IPS DF 19.7 (cell line): Measurements from ENCODE around the gene MRPL21.
"Not testable (repeated sequence)": the region's sequence is repeated elsewhere in the genome, so short reads cannot be mapped to it uniquely, and the experiment has no call there.

Experiments
- DNase-seq: peaks from one replicate; pipeline ENCODE4 v3.0.0-alpha.2; 2013; ENCODE audit warnings: low read depth, low spot score

The MRPL21 gene

DNA sequence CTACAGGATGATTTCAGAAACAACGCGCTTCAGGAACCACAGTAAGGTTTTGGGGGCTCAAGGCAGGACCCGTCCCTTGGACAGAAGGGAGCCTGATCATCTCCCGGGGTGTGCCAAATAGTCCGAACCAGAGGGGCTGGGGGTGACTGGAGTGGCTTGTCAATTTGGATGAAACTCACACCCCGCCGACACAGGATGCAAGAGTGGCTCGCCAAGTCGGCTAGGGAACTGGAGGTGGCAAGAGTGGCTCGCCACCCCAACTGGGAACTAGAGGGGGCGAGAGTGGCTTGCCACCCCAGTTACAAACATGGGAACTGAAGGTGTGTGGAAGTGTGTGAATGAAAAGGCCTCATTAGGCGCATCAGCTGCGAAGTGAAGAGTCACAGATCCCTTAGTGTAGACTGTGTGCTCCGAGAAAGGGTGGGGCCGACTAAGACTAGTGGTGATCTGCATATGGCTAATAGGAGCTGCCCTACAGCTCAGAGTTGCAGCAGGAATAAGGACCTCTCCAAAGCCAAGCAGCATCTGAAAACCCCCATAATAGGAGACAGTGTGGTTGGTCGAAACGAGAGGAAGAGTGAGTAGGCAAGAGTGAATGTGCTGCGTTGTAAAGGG, 35.3 kb downstream of the MRPL21 start:
- no peak for DNase-seq

DNA sequence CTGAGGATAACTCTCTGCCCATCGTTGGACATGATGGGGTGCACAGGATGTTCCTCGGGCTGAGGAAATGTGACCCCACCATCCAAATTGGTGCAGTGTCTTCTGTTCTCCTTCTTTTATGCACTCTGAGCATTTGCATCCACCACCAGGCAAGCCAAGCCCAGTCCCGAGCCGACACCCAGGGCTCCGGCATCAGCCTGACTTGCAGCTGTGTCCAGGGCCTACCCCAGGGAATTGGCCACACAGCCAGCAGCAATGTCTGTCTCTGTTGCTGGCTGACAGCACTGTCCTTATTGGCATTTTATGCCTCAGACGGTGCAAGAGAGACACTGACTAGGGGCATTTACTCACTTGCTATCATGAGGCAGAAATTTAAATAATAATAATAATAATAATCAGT, 36.6 kb downstream of the MRPL21 start:
- DNase-seq: no peak

DNA sequence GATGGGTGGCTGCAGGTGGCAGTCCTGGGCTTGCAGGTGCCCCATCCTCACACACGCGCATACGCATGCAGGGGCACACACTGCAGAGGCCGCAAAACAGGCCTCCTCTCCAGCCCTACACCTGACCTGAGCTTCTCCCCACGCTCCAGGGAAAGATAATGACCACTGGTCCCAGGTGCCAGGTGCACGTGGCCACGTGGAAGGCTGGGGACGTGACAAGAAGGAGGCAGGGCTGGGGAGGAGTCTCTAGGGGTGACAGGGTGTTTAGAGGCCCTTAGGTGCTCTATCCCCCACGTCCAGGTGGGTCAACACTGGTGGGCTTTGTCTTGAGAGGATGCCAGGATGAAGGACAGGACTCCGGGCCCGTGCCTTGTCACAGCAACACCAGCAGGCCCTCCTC, 38.4 kb downstream of the MRPL21 start:
- no peak for DNase-seq

DNA sequence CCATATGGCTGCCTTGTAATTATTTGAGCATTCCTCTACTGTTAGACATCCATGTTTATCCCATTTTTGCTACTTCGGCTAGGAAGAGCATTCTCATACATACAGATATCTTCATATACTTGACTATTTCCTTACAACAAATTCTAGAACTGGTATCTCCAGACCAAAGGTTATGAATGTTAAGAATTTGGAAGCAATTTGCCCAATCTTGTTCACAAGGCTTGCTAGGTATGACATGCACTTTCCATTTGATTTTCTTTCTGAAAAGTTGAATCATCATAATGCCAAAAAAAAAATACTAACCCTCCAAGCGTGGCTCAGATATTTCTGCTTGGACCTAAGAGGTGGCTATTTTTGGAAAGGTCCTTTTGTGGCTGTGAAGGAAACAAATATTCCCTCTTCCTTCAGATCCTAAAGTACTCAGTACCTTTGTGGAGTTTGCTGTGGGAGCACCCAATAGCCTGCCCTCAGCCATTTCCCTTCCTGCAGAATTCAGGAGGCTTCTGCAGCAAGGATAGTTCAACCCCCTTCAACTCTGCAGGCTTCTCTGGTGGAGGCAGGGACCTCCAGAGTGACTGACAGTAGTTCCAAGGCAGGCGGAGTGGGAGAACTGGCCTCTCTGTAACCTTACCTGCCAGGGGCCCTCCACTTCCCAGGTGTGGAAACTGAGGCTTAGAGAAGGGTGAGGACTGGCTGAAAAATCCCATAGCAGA, 39.9 kb downstream of the MRPL21 start:
- no peak for DNase-seq

DNA sequence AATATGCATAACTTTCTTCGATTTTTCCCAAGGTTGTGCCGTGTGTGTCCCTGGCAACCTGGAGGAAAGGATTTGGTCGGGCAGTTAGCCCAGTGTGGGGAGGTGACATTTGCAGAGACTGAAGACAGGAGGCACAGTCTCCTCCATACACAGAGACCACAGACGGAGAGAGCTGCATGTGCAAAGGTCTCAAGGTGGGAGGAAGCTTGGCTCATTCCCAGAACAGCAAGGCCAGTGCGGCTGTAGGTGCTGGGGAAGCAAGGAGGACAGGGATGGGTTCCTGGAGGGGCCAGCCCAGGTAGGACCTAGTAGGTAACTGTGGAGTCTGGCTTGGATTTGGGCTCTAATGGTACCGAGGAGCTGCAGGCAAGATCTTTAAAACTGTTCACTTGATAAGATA, 41.2 kb downstream of the MRPL21 start:
- no peak for DNase-seq

DNA sequence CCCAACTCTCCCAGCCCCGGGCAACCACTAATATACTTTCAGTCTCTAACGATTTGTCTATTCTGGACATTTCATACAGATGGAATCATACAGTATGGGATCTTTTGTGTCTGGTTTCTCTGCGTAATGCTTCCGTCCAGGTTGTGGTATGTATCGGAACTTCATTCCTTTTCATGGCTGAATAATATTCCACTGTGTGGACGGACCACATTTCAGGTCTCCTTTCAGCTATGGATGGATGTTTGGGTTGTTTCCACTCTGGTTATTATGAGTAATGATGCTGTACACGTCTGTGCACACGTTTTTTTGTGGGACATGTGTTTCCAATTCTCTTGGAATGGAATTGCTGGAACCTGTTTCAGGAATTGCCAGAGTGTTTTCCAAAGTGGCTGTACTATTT, 44.5 kb downstream of the MRPL21 start:
- DNase-seq: no peak

DNA sequence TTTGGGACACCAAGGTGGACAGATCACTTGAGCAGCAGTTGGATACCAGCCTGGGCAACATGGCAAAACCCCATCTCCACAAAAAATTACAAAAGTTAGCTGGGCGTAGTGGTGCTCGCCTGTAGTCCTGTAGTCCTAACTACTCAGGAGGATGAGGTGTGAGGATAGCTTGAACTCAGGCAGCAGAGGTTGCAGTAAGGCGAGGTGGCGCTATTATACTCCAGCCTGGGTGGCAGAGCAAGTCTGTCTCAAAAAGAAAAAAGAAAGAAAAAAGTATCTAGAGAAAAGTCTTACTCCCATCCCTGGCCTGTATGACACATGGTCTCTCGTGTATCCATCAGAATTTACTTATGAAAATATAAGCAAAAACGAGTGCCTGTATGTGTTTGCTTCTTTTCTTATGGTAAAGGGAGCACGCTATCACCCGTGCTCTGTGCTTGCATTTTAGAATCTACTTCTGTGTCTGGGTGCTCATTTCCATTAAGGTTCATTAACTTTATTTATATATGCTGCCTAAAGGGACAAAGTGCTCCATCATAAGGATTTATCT, 46.5 kb downstream of the MRPL21 start:
- no peak for DNase-seq

DNA sequence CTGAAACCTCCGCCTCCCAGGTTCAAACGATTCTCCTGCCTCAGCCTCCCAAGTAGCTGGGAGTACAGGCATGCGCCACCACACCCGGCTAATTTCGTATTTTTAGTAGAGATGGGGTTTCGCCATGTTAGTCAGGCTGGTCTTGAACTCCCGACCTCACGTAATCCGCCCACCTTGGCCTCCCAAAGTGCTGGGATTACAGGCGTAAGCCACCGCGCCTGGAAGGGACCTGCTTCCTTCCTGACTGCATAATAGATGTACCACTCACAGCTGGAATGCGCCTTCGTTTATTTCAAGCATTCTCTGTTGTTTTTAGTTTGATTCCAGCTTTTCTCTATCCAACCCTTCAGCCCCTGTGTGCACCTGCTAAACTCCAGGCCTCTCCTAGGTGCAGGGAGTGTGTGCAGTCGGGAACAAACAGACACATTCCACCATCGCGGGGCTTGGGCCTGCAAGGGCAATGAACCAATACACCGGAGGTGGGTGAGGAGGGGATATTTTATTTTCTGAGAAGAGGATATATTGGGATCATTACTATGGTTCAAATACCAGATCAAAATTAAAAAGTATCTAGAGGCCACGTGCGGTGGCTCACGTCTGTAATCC, 47.1 kb downstream of the MRPL21 start:
- not testable (repeated sequence) for DNase-seq

DNA sequence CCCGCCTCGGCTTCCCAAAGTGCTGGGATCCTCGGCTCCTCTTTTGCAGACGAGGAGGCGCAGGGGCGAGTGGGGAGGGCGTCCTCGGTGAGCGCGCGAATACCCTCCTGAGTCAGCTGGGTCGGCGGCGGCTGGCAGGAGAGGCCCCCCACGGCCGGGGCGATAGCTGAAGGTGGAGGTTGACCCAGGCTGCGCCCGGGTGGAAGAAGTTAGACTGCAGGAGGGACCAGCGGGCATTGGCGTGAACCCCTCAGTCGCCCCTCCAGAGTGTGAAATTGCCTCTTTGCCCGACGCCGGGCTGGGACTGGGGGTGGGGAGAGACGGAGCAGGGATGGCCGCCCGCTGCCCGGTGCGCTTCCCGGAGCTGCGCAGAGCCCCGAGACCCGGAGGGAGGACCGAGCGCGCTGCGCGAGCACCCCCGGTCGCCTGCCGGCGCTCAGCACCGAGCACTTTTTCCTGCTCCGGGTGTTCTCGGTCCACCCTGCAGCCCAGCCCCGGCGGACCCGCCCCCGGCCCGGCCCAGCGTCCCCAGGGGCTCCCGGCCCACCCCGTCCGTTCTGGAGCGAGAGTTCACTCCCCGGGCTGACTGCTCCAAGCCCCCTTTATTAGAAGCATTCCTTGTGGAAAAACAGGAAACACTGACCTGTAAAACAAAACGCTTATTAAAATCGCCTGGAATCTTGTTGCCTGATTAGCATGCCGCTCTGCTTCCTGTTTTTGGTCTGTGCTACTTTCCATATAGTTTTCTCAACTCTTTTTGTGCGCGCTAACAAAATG, 48.2 kb downstream of the MRPL21 start:
- DNase-seq: no peak

DNA sequence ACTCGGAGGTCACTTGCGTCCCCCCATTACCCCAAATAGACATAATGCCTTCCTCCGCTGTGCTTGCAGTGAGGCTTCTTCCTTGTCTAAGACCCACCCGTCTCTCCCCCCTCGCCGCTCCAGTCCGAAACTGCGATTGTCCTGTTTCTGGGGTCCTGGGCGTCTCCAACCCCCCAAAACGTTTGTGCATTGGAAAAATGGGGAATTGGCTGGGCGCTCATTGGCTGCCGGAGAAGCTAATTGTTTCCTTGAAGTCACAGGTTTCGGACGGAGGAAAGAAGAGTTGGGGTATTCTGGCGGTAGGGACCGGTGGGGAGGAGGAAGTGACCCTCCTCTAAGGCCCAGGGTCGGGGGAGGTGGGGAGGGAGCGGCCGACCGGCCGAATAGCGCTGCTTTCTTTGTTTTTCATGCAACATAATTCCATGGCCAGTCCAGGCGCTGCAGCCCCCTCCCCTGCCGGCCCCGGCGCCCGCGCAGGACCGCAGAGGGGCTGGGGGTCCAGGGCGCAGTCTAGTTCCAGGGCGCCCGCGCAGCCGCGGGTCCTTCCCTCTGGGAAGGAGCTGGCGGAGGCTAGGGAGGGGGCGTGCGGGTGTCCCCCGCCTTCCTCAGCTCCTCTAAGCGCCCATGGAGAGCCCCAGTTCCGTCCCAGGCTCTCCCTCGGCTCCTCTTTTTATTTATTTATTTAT, 49.2 kb downstream of the MRPL21 start:
- DNase-seq: no peak

DNA sequence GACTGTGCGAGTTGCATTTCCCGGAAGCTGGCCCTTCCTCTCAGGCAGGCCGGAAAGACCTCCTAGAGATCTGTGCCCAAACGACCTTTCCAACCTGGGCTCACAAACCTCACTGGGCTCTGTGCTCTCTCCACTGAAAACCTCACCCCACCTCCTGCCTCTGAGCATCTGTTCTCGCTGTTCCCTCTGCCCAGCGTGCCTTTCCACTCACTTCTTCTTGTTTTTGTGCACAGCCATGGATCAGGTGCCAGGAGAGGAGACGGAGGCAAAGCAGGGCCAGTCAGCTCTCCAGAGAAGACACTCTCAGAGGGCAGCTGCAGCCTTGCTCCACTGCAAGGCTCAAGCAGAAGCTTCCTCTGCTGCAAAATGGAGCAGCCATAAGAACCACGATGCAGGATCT, 51.0 kb downstream of the MRPL21 start:
- no peak for DNase-seq

DNA sequence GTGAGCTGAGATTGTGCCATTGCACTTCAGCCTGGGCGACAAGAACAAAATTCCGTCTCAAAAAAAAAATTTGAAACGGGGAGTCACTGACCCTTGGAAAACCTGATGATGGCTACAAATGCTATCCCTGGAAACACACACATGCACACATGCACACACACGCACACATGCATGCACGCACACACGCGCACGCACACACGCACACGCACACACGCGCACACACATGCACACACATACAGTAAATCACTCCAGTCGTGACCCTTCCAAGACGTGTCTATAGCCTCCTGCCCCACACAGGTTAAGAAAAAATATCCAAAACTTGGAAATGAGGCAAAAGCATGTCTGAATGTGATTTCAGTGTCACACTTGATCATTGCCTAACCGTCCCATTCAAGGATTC, 55.2 kb downstream of the MRPL21 start:
- DNase-seq: no peak

DNA sequence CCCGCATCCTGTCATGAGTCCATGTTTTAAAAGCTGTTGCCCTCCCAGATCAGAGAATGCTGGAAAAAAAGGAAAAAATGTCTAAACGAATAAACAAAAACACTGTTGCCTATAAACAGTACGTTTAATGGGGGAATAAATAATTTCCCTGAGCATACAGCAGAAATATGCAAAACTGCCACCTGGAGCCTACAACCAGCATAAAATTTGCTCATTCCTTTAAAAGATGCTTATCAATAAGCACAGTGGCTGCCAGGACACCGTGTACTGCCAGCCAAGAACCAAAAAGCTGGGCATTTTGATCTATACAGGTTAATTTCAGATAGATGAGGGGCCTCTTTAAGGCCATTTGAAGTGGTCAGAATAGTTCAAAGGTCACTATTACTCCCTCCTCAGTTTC, 56.2 kb downstream of the MRPL21 start:
- no peak for DNase-seq

DNA sequence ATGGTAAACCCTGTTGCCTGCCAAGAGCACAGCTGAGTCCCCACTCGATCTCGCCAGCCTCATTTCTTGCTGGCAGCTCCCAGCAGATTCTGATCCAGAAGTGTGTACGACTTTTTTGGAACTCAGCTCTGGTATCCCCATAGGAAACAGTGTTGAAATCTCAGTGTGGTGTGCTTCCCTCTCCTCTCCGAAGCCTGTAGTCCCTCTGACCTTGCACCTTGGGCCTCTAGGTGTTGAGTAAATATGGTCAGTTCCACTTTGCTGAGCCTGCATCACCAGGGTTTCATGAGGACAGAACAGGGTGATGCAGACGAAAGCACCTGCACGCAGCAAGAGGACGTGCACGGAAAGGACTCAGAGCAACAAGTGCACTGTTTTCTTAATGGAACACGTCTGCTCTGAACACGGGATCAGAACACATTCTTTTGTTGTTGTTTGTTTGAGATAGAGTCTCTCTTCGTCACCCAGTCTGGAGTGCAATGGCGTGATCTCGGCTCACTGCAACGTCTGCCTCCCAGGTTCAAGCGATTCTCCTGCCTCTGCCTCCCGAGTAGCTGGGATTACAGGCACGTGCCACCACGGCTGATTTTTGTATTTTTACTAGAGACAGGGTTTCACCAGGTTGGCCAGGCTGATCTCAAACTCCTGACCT, 58.2 kb downstream of the MRPL21 start:
- DNase-seq: no peak

DNA sequence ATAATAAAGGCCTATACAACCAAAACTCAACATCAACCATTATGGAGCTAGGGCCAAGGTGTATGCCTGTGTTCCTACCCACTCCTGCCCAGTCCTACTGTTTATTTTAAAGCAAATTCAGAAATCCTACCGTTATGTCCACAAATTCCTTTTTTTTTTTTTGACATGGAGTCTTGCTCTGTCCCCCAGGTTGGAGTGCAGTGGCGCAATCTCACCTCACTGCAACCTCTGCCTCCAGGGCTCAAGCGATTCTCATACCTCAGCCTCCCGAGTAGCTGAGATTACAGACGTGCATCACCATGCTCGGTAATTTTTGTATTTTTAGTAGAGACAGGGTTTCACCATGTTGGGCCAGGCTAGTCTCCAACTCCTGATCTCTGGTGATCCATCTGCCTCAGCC, 58.8 kb downstream of the MRPL21 start:
- DNase-seq: no peak

DNA sequence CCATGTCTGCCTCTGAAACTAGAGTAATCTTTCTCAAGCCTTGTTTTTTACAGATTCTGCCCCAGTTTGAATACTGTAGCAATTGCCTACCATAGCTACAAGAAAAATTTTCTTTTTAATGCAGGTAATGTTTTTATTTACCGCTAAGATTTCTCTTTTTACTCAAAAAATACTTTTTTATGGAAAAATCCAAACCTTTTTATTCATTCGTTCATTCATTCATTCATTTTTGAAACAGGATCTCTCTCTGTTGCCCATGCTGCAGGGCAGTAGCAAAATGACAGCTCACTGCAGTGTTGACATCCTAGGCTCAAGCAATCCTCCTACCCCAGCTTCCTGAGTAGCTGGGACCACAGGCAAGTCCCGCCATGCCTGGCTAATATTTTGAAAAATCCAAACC, 59.3 kb downstream of the MRPL21 start:
- no peak for DNase-seq

DNA sequence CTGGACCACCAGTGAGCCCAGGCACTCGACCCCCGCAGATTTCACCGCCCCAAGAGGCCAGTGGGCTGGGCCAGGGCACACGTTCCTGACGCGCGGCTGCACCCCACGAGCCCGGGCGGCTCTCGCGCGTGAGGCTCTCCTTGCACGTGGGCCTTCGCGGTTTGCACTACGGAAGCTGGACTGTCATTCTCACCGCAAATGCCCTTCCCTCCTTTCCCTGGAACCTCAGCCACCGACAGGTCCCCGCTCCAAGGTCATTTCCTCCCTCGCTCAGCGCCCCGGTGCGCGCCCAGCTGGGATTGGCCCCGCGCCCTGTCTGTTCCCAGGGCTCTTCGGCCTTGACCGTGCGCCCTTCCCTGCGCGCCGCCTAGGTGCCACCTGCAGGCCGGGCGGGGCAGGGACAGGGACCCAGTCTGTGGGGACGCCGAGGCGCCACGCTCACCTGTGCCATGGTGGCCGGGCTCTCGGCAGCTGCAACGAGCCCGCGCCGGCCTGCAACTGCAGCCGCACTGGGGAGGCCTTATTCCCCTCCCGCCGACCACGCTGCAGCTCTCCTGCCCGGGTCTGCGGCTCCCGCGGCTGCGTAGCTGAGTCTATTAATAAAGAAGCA, 59.8 kb downstream of the MRPL21 start:
- DNase-seq: no peak

DNA sequence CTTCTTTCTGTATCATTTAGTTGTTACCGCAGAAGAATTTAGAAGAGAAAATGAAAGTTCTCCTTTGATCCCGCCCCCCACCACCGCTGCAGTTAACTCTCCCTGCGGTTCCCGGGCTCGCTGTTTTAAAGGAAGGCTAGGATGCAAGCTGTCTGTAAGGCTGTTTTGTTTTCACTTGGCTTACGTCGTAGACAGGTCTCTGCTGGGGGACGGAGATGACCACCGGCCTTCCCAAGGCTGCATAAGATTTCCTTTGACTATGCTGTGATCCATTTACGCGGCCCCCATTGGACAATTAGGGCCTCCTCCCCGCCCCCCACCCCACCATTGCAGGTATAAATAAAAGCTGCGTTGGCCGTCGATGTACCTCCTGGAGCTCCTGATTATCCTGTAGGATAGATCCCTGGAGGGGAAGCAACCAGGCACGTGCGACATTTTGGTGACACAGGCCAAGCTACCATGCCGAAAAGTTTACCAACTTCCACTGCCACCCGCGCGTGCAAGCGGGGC, 60.5 kb downstream of the MRPL21 start:
- DNase-seq: no peak

DNA sequence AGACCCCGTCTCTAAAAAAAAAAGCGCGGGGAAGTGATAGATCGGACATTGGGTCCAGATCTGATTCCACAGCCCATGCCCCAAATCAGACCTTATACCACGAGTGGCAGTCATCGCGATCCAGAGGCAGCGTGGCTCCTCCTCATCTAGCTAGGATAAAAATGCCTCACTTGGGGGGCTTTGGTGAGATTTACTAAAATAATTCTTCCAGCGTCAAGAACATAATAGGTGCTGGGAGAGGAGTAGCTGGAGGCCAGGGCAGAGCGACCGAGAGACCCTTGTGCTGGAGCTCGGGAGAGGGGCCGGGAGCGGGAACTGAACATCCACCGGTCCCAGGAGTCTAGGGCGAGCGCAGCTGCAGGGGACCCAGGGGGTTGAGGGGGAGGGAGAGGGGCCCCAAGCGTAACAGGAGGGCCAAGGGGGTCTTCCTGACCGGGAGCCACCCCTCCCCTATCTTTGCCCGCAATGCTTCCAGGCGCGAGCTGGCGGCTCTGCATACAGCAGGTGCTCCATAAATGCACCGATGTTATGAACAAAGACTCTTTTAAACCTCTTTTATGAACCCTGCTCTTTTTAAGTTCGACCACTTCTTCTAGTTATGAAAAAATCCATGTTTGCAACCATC, 61.1 kb downstream of the MRPL21 start:
- DNase-seq: no peak
